H1 (cell line): Measurements from ENCODE around the gene TBX21. TPM values are rescaled to one million over a fixed set of nuclear protein-coding genes. Genes with fewer than 3 reads are reported as not detected.

Source experiments
- EP300 ChIP-seq, 2 experiments: IDR thresholded peaks; 1 replicate in 1 of 2; 2 replicates in 1 of 2; pipeline ENCODE4 v1.6.1; 2011 to 2012; ENCODE audit warnings: low read depth in 2 of 2, low read length in 2 of 2, mild to moderate bottlenecking in 2 of 2, borderline replicate concordance in 1 of 2, inconsistent platforms in 1 of 2, moderate library complexity in 1 of 2
- FOSL1 ChIP-seq: IDR thresholded peaks from 2 replicates; pipeline ENCODE4 v1.6.1; 2011; ENCODE audit warnings: mild to moderate bottlenecking, low read depth, low read length, moderate library complexity; ENCODE audit not compliant: insufficient read depth
- GTF2F1 ChIP-seq: IDR thresholded peaks from 2 replicates; pipeline ENCODE4 v1.6.1; 2012; ENCODE audit warnings: low read depth, low read length, improper control_type of control experiment, borderline replicate concordance
- JUND ChIP-seq: IDR thresholded peaks from 2 replicates; pipeline ENCODE4 v1.6.1; 2011; ENCODE audit warnings: mild to moderate bottlenecking, improper control_type of control experiment, low read length
- KDM4A ChIP-seq: IDR thresholded peaks from one replicate; pipeline ENCODE4 v1.7.1; 2012; ENCODE audit warnings: low read depth, mild to moderate bottlenecking, moderate library complexity, low read length, inconsistent platforms; ENCODE audit not compliant: severe bottlenecking
- POLR2AphosphoS5 ChIP-seq: IDR thresholded peaks from 2 replicates; pipeline ENCODE4 v1.6.1; 2011; ENCODE audit warnings: low read depth, low read length
- SAP30 ChIP-seq: fragments of 300-600 bp; sonication (generic); IDR thresholded peaks from 2 replicates; pipeline ENCODE4 v1.7.1; 2012; ENCODE audit warnings: low read length, moderate library complexity, mild to moderate bottlenecking, inconsistent platforms; ENCODE audit not compliant: insufficient read depth, insufficient replicate concordance
- SRF ChIP-seq: IDR thresholded peaks from 2 replicates; pipeline ENCODE4 v1.6.1; 2011; ENCODE audit warnings: mild to moderate bottlenecking, low read depth, low read length, moderate library complexity
- TCF12 ChIP-seq: IDR thresholded peaks from 2 replicates; pipeline ENCODE4 v1.6.1; 2011; ENCODE audit warnings: low read depth, mild to moderate bottlenecking, low read length
- polyA plus RNA-seq, 7 experiments: library from polyadenylated mRNA; depleted of rRNA in 3 of 7; stranded (reverse) in 5 of 7; unstranded in 2 of 7; fragments of >200 nt in 5 of 7; fragments of 200-250 nt in 2 of 7; gene quantifications; 1 replicate in 5 of 7; 2 replicates in 1 of 7; 4 replicates in 1 of 7; pipeline versions ENCODE4 v1.2.1 to v1.2.3, GENCODE V29; 2011 to 2013; ENCODE audit warnings: missing spikeins in 2 of 7, mixed read lengths in 2 of 7
- total RNA-seq: library from RNA; stranded (reverse); fragmentation: NEBNext Ultra II Directional; extraction: Animal tissue kit (Norgen Biotek cat#: 25700); gene quantifications from 2 replicates; pipeline ENCODE4 v1.2.1, GENCODE V29; 2021
- TF ChIP-seq, protein P1 (sequence below): fragments of 300-600 bp; sonication (generic); IDR thresholded peaks from 2 replicates; pipeline ENCODE4 v1.7.1; 2012; ENCODE audit warnings: low read length, moderate library complexity, mild to moderate bottlenecking, inconsistent platforms; ENCODE audit not compliant: insufficient replicate concordance

TBX21 gene
- total and polyA plus RNA-seq, 2 of the 8 experiments (the other 6 are each of a cell fraction or from before 2014, with no cell fraction given): not detected

DNA sequence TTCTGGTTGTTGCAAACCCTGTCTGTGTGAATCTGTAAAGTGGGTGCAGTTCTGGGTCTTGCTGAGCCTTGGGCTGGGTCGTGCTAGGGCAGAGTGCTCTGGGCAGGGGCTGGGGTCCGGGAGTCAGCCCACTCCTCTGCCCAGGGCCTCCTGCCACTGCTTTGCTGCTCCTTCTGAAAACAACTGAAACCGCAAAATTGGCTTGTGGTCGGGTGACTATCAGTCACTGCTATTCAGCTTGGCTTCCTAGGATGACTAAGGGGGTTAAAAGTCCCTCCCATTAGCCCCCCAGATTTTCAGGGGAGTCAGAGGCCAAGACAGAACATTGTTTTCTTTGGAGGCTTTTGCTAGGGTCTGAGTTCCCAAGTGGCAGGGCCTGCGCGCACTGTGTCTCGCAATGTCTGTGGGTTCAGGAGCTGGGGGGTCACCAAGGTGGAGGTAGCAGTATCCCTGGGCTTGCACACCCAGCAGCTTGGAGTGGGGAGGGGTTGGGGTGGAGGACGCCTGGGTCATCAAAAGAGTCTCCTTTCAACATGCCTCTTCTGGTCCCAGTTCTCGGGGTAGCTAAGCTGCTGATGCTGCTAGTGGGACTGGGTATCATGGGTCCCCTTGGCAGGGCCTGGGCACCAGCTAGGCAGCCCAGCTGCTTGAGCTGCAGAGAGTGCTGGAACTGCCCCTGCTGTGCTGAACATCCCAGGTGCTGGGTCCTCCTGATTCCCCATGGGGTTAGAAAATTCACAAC is 13.5 kb upstream of the TBX21 start (continued):
- TF ChIP-seq, protein P1, sequence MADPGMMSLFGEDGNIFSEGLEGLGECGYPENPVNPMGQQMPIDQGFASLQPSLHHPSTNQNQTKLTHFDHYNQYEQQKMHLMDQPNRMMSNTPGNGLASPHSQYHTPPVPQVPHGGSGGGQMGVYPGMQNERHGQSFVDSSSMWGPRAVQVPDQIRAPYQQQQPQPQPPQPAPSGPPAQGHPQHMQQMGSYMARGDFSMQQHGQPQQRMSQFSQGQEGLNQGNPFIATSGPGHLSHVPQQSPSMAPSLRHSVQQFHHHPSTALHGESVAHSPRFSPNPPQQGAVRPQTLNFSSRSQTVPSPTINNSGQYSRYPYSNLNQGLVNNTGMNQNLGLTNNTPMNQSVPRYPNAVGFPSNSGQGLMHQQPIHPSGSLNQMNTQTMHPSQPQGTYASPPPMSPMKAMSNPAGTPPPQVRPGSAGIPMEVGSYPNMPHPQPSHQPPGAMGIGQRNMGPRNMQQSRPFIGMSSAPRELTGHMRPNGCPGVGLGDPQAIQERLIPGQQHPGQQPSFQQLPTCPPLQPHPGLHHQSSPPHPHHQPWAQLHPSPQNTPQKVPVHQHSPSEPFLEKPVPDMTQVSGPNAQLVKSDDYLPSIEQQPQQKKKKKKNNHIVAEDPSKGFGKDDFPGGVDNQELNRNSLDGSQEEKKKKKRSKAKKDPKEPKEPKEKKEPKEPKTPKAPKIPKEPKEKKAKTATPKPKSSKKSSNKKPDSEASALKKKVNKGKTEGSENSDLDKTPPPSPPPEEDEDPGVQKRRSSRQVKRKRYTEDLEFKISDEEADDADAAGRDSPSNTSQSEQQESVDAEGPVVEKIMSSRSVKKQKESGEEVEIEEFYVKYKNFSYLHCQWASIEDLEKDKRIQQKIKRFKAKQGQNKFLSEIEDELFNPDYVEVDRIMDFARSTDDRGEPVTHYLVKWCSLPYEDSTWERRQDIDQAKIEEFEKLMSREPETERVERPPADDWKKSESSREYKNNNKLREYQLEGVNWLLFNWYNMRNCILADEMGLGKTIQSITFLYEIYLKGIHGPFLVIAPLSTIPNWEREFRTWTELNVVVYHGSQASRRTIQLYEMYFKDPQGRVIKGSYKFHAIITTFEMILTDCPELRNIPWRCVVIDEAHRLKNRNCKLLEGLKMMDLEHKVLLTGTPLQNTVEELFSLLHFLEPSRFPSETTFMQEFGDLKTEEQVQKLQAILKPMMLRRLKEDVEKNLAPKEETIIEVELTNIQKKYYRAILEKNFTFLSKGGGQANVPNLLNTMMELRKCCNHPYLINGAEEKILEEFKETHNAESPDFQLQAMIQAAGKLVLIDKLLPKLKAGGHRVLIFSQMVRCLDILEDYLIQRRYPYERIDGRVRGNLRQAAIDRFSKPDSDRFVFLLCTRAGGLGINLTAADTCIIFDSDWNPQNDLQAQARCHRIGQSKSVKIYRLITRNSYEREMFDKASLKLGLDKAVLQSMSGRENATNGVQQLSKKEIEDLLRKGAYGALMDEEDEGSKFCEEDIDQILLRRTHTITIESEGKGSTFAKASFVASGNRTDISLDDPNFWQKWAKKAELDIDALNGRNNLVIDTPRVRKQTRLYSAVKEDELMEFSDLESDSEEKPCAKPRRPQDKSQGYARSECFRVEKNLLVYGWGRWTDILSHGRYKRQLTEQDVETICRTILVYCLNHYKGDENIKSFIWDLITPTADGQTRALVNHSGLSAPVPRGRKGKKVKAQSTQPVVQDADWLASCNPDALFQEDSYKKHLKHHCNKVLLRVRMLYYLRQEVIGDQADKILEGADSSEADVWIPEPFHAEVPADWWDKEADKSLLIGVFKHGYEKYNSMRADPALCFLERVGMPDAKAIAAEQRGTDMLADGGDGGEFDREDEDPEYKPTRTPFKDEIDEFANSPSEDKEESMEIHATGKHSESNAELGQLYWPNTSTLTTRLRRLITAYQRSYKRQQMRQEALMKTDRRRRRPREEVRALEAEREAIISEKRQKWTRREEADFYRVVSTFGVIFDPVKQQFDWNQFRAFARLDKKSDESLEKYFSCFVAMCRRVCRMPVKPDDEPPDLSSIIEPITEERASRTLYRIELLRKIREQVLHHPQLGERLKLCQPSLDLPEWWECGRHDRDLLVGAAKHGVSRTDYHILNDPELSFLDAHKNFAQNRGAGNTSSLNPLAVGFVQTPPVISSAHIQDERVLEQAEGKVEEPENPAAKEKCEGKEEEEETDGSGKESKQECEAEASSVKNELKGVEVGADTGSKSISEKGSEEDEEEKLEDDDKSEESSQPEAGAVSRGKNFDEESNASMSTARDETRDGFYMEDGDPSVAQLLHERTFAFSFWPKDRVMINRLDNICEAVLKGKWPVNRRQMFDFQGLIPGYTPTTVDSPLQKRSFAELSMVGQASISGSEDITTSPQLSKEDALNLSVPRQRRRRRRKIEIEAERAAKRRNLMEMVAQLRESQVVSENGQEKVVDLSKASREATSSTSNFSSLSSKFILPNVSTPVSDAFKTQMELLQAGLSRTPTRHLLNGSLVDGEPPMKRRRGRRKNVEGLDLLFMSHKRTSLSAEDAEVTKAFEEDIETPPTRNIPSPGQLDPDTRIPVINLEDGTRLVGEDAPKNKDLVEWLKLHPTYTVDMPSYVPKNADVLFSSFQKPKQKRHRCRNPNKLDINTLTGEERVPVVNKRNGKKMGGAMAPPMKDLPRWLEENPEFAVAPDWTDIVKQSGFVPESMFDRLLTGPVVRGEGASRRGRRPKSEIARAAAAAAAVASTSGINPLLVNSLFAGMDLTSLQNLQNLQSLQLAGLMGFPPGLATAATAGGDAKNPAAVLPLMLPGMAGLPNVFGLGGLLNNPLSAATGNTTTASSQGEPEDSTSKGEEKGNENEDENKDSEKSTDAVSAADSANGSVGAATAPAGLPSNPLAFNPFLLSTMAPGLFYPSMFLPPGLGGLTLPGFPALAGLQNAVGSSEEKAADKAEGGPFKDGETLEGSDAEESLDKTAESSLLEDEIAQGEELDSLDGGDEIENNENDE: no peak
- TF ChIP-seq JUND: no peak
- TF ChIP-seq GTF2F1: no peak
- no peak for TF ChIP-seq FOSL1
- TF ChIP-seq KDM4A: no peak
- no peak for TF ChIP-seq SAP30
- no peak for TF ChIP-seq EP300 (IDR thresholded peaks at IDR 0.05; ENCODE audit: borderline replicate concordance in 1 of 2, low read depth in 2 of 2, low read length in 2 of 2)
- no peak for TF ChIP-seq SRF
- no peak for TF ChIP-seq POLR2AphosphoS5
- TF ChIP-seq TCF12: no peak
